Lower leg skin (tissue), 3 donors: ENCODE data around the gene EEFSEC.

ENCODE experiments used
- CTCF ChIP-seq, 3 donors: fragments of 450-650 bp; IDR thresholded peaks; one replicate each; pipeline ENCODE4 v1.5.1; 2016; ENCODE audit warnings: antibody characterized with exemption in 3 of 3, mild to moderate bottlenecking in 3 of 3, moderate library complexity in 2 of 3
- POLR2A ChIP-seq, 2 donors: fragments of 450-650 bp; IDR thresholded peaks; one replicate each; pipeline ENCODE4 v1.6.1; 2016 to 2017; ENCODE audit warnings: antibody characterized with exemption in 2 of 2, mild to moderate bottlenecking in 1 of 2, moderate library complexity in 1 of 2

- TF ChIP-seq CTCF (IDR thresholded peaks at IDR 0.05) (no peak), POLR2A (IDR thresholded peaks at IDR 0.05) (no peak)
These were observed 263.4 kb downstream of the EEFSEC start for GRCh38 chr3:128416578-128417211.
